ENCODE data around the gene ARL4C.
A peak's percentile ranks its signal among the peaks of the same experiment; 100 is the strongest.

ARL4C gene

GRCh38 chr2:234447189-234447588 lies 49.7 kb downstream of the ARL4C start:
- H3K27ac ChIP-seq, result no peak overlapping the region
- TF ChIP-seq CTCF (IDR thresholded peaks at IDR 0.05), result no peak
- DNase-seq (ENCODE audit: low spot score), result no peak
- H3K4me3 ChIP-seq, result no peak overlapping the region

- DNase-seq (ENCODE audit: low spot score), result no peak
- TF ChIP-seq CTCF (IDR thresholded peaks at IDR 0.05), result no peak
- Histone ChIP-seq H3K27ac (peak overlapping the region in 1 of 2 donors; percentile 72), H3K4me3 (no peak overlapping the region)
Measured at GRCh38 chr2:234446404-234447076, 50.3 kb downstream of the ARL4C start.

- H3K4me3 ChIP-seq, result peak overlapping the region; percentile 32
- H3K27ac ChIP-seq, result peak overlapping the region; percentile 28 to 72
- TF ChIP-seq CTCF (IDR thresholded peaks at IDR 0.05), result no peak
- DNase-seq (ENCODE audit: low spot score), result no peak
Measured at GRCh38 chr2:234444893-234445292, 52.0 kb downstream of the ARL4C start.

- no peak for TF ChIP-seq CTCF (IDR thresholded peaks at IDR 0.05)
- Histone ChIP-seq H3K4me3 (no peak overlapping the region), H3K27ac (peak overlapping the region in 1 of 2 donors; percentile 72)
- DNase-seq (ENCODE audit: low spot score), result no peak
Measured at GRCh38 chr2:234444242-234444730, 52.6 kb downstream of the ARL4C start.

Data from coronary artery (tissue), 2 donors.